Right lobe of liver (tissue), 4 donors: Measurements from ENCODE around the gene EEFSEC.

Experiments used
- CTCF ChIP-seq, 4 donors: fragments of 200-600 bp in 3 of 4; fragments of 450-650 bp in 1 of 4; IDR thresholded peaks; one replicate each; pipeline versions ENCODE4 v1.5.1 to v1.8.0; 2016 to 2022; ENCODE audit warnings: antibody characterized with exemption in 4 of 4, mild to moderate bottlenecking in 2 of 4
- POLR2A ChIP-seq: fragments of 450-650 bp; IDR thresholded peaks from one replicate; pipeline ENCODE4 v1.6.1; 2017; ENCODE audit warnings: antibody characterized with exemption, mild to moderate bottlenecking
- donor health status: DM: no; HTN: no; CAD: no.
- donor health status: DM: no; HTN: no; CAD: no.
- donor health status: DM: no; HTN: yes; CAD: no.

- no peak for TF ChIP-seq CTCF (IDR thresholded peaks at IDR 0.05)
- TF ChIP-seq POLR2A = no peak
These were observed 174.3 kb downstream of the EEFSEC start for GRCh38 chr3:128327606-128328031.
